Measurements from ENCODE around the gene ZSCAN16.
A peak's percentile ranks its signal among the peaks of the same experiment; 100 is the strongest.
"Not testable (repeated sequence)": the region's sequence is repeated elsewhere in the genome, so short reads cannot be mapped to it uniquely, and the experiment has no call there.

The ZSCAN16 gene

GRCh38 chr6:28115799-28116198, 8.6 kb upstream of the ZSCAN16 start:
- no peak for DNase-seq (ENCODE audit: extremely low read depth, low read depth)
- TF ChIP-seq, protein P1, sequence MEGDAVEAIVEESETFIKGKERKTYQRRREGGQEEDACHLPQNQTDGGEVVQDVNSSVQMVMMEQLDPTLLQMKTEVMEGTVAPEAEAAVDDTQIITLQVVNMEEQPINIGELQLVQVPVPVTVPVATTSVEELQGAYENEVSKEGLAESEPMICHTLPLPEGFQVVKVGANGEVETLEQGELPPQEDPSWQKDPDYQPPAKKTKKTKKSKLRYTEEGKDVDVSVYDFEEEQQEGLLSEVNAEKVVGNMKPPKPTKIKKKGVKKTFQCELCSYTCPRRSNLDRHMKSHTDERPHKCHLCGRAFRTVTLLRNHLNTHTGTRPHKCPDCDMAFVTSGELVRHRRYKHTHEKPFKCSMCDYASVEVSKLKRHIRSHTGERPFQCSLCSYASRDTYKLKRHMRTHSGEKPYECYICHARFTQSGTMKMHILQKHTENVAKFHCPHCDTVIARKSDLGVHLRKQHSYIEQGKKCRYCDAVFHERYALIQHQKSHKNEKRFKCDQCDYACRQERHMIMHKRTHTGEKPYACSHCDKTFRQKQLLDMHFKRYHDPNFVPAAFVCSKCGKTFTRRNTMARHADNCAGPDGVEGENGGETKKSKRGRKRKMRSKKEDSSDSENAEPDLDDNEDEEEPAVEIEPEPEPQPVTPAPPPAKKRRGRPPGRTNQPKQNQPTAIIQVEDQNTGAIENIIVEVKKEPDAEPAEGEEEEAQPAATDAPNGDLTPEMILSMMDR (IDR thresholded peaks at IDR 0.05; ENCODE audit: low read depth, low read length): no peak

DNA sequence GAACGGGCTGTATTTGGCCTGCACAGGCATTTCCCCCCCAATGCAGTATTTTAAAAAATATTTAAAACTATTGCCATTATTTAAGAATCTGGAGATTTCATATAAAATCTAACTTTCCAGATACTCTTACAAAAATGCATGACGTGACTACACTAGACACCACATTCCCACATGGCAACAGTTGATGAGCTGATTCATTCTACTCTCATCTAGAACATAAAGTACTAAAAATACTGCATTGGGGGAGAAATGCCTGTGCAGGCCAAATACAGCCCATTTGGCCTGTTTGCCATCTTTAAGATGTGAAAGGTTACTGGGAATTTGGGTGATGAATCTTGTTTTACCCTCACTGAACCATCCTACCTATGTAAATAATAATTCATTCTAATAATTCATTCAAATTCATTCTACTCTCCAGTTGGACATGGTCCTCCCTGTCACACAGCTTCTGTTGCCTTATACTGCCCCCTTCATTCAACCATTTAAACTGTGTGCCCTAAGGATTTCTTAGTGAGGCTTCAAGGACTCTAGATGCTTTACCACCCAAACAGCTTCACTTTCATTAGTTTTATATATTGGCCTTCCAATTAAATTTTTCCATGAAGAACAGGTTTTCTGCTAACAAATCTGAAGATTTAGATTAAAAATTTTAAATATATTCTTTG, 6.9 kb upstream of the ZSCAN16 start:
- DNase-seq (ENCODE audit: extremely low read depth, low read depth): no peak

GRCh38 chr6:28118217-28118616, 6.2 kb upstream of the ZSCAN16 start:
- TF ChIP-seq, protein P1 (IDR thresholded peaks at IDR 0.05; ENCODE audit: low read depth, low read length): no peak
- DNase-seq (ENCODE audit: extremely low read depth, low read depth): no peak

More for the DNA sequence above, 6.9 kb upstream of the ZSCAN16 start:
- TF ChIP-seq, protein P1 (IDR thresholded peaks at IDR 0.05; ENCODE audit: low read depth, low read length): no peak

DNA sequence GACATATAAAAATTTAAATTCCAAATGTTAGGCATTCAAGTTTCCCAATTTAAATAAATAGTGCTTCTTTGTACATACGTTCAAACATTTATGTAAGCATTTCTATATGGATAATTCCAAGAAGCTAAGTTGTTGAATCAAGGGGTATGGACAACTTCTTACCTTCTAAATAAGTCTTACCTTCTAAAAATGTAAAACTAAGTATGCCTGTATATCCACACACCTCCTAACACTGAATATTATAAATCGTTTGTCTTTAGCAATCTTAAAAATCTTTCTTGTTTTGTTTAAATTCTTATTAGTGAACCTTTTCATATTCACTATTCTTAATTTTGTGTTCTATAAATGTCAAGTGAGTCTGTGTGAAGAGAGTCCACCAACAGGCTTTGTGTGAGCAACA, 2.5 kb upstream of the ZSCAN16 start:
- DNase-seq (ENCODE audit: extremely low read depth, low read depth): no peak
- TF ChIP-seq, protein P1 (IDR thresholded peaks at IDR 0.05; ENCODE audit: low read depth, low read length): no peak

GRCh38 chr6:28122283-28122682, 2.1 kb upstream of the ZSCAN16 start:
- DNase-seq (ENCODE audit: extremely low read depth, low read depth): not testable (repeated sequence)

DNA sequence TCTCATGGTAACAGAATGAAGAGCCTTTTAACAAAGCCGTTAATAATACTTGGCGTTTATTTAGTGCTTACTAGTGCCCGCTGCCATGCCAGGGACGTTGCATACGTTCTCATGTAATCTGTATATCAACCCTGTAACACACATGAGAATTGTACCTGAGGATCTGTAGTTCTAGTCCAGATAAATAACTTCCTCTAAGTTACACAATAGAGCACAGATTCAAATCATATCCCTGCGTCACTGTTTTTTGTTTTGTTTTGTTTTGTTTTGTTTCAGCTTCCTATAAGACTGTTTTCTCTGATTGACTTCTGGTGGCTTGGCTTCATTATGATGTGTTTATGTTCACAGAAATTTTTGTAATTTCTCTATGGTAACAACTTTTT, 553 bp downstream of the ZSCAN16 start:
- TF ChIP-seq, protein P1 (IDR thresholded peaks at IDR 0.05; ENCODE audit: low read depth, low read length): no peak
- no peak for DNase-seq (ENCODE audit: extremely low read depth, low read depth)

GRCh38 chr6:28125401-28125800, 992 bp downstream of the ZSCAN16 start:
- TF ChIP-seq, protein P1 (IDR thresholded peaks at IDR 0.05; ENCODE audit: low read depth, low read length): no peak
- DNase-seq (ENCODE audit: extremely low read depth, low read depth): no peak

DNA sequence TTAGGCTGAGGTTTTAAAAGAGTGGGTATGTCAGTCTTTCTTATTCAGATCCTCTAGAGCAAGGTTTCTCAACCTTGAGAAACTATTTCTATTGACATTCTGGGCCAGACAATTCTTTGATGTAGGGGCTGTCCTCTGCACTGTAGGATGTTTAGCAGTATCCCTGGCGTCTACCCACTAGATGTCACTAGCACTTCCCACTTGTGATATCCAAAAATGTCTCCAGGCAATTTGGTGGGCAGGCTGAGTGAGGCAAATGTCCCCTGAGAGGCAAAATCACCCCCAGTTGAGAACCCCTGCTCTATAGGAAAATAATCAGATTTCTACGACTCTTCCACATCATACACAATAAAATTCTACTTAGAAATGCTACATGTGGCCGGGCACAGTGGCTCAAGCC, 9.6 kb downstream of the ZSCAN16 start:
- TF ChIP-seq, protein P1 (IDR thresholded peaks at IDR 0.05; ENCODE audit: low read depth, low read length): peak; percentile 49
- no peak for DNase-seq (ENCODE audit: extremely low read depth, low read depth)
